Measurements from ENCODE around the gene PLK5.
A peak's percentile ranks its signal among the peaks of the same experiment; 100 is the strongest.
"Not testable (repeated sequence)": the region's sequence is repeated elsewhere in the genome, so short reads cannot be mapped to it uniquely, and the experiment has no call there.

PLK5 gene, protein sequence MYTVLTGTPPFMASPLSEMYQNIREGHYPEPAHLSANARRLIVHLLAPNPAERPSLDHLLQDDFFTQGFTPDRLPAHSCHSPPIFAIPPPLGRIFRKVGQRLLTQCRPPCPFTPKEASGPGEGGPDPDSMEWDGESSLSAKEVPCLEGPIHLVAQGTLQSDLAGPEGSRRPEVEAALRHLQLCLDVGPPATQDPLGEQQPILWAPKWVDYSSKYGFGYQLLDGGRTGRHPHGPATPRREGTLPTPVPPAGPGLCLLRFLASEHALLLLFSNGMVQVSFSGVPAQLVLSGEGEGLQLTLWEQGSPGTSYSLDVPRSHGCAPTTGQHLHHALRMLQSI

DNA sequence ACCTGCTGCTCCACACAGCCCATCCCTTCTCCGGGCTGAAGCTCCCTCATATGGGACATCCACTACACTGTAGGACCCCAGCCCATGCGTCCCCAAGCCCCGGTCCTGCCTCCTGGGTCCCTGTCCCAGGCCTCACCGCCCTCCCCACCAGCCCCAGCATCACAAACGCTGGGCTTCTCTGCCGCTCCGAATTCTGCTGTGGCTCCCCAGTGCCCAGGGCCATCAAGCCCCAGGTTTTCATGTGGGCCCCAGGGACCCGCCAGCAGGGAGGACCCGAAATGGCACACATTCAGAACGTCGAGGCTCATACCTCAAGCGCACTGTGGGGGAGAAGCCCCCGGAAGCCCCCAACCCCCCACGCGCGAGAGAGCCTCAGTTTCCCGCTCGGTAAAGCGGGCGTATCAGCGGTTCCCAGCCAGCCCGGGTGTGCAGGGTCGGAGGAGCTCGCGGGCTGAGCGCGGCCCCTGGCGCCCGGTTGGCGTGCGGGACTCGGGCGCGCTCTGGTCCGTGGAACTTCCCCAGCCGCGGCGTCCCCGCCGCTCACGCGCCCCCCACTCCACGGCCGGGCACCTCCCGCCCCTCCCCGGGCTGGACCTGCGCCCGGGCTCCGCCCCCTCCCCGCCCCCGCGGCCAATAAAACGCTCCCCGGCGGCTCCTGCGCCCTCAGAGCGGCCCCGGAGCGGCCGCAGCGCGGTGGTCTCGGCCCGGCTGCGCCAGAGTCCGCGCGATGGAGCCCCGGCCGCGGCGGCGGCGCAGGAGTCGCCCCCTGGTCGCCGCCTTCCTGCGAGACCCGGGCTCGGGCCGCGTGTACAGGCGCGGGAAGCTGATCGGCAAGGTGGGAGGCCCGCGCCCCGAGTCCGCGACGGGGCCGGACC, at the start of gene PLK5:
Gene PLK5 (plus strand): TSS at position 666 of the 875 bp plus-strand sequence. CDS start 2,920 bp downstream, outside the sequence.
- DNase-seq: no peak

DNA sequence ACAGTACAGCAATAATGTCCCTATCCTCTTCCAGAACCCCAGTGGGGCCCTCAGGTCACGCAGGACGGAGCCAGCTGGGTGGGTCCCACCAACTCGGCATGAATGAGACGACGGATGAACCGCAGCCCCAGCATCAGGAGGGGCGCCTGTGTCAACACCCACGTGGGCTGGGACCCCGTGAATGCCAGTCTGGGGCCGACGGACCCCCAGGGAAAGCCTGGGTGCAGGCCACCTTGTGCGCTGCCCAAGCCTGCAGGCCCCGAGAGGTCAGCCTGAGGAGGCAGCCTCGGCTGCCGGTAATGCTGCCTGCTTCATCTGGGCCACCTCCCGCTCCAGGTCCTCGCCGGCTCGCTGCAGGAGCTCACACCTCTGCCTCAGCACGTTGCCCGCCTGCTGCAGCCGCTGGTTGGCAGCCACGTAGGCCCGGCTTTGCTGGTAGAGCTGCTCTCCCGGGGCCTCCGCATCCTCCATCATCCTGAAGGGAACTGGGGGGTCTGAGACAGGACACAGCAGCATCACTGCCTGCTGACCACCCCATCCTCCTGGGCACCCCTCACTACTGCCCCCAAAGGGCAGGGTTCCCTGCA, 49.0 kb upstream of the PLK5 start:
- DNase-seq: no peak

GRCh38 chr19:1475751-1476437, 48.0 kb upstream of the PLK5 start:
- no peak for DNase-seq

DNA sequence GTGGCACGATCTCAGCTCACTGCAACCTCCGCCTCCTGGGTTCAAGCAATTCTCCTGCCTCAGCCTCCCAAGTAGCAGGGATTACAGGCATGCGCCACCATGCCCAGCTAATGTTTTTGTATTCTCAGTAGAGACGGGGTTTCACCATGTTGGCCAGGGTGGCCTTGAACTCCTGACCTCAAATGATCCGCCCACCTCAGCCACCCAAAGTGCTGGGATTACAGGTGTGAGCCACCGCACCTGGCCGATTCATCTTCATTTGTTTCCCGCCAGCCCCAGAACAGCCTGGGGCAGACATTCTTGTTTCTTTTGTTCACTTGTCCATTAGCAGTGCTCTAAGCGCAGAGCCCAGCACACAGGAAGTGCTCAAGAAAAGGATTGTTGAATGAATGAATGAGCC, 46.8 kb upstream of the PLK5 start:
- DNase-seq: not testable (repeated sequence)

- peak; percentile 95 for DNase-seq
Observed at GRCh38 chr19:1478934-1479707, 44.8 kb upstream of the PLK5 start, which contains the start of gene C19orf25. Gene C19orf25 (minus strand): TSS chr19:1479215. CDS start chr19:1478903, 312 bp downstream.

GRCh38 chr19:1481224-1481892, 42.5 kb upstream of the PLK5 start:
- DNase-seq: no peak

- DNase-seq: no peak
Observed at GRCh38 chr19:1481893-1482360, 42.0 kb upstream of the PLK5 start.

DNA sequence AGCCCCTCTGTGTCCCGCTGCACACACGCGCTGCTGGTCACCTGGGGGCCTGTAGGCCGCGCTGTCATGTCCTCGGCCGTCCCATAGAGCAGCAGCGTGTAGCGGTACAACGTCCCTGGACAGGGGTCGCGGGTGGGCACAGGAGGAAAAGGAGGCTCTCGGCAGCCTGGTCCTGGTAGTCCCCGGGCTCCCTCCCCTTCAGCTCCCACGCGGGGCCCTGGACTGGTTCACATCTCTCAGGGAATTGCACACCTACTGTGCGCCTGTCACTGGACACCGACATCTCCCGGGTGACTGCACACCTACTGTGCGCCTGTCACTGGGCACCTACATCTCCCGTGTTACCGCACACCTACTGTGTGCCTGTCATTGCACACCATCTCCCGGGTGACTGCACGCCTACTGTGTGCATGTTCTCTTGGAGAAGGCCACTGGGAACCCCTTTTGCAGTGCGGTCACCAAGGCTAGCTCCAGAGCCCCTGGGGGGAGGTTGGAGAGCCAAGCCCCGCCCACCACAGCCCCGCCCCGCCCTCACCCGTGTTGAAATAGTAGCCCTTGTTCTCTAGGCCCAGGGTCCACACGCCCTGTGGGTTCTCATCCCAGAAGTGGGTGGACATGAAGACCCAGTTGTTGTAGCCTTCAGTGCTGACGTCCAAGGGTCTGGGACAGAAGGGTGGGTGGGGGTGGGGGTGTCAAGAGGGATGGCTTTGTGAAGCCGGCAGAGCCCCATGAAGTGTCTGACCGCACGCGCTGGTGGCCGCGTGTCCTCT, 41.3 kb upstream of the PLK5 start:
- no peak for DNase-seq

GRCh38 chr19:1483131-1483978, 40.5 kb upstream of the PLK5 start:
- no peak for DNase-seq

GRCh38 chr19:1483979-1484428, 39.9 kb upstream of the PLK5 start:
- no peak for DNase-seq

- no peak for DNase-seq
Observed at GRCh38 chr19:1486720-1487575, 36.9 kb upstream of the PLK5 start.

GRCh38 chr19:1487576-1488281, 36.1 kb upstream of the PLK5 start:
- no peak for DNase-seq

DNA sequence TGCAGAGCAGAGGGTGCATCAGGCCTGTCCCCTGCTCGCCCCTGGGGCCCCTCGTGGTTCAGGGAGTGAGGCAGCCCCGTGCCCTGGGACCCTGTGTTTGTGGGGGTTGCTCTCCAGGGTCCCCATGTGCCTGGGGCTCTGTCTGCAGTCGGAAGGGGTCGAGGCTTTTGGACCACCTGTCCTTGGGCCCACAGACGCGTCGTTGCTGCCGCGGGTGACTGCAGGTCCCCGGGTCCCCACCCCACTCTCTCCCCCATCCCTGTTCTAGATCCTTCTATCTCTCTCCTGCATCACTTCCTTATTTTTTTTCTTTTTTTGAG, 35.6 kb upstream of the PLK5 start:
- no peak for DNase-seq

GRCh38 chr19:1489463-1490310, 34.2 kb upstream of the PLK5 start:
- no peak for DNase-seq

GRCh38 chr19:1490311-1491113, 33.4 kb upstream of the PLK5 start, which contains the start of gene PCSK4:
Gene PCSK4 (minus strand): TSS chr19:1490350. CDS start chr19:1490346, 4 bp downstream.
- DNase-seq: peak; percentile 100
